Duodenal mucosa (tissue), 2 donors: ENCODE data around the gene RIPOR2.

Experiments used
- H3K27ac ChIP-seq: one replicate; pipeline ENCODE4 v1.7.0; 2013; ENCODE audit warnings: low read depth, low read length
- H3K27me3 ChIP-seq, 2 donors: one replicate each; pipeline ENCODE4 v1.7.0; 2013; ENCODE audit warnings: low read length in 2 of 2, control low read depth in 1 of 2; ENCODE audit not compliant: insufficient read depth in 2 of 2, control insufficient read depth in 1 of 2
- H3K36me3 ChIP-seq, 2 donors: one replicate each; pipeline ENCODE4 v1.7.0; 2013; ENCODE audit warnings: low read length in 2 of 2, control low read depth in 1 of 2; ENCODE audit not compliant: insufficient read depth in 2 of 2, control insufficient read depth in 1 of 2
- H3K4me1 ChIP-seq, 2 donors: one replicate each; pipeline ENCODE4 v1.7.0; 2013; ENCODE audit warnings: low read length in 2 of 2, control low read depth in 1 of 2; ENCODE audit not compliant: insufficient read depth in 2 of 2, control insufficient read depth in 1 of 2
- H3K4me3 ChIP-seq, 2 donors: one replicate each; pipeline ENCODE4 v1.7.0; 2013; ENCODE audit warnings: low read length in 2 of 2, low read depth in 1 of 2
- H3K9ac ChIP-seq, 2 donors: one replicate each; pipeline ENCODE4 v1.7.0; 2013; ENCODE audit warnings: low read length in 2 of 2, low read depth in 1 of 2
- H3K9me3 ChIP-seq, 2 donors: one replicate each; pipeline ENCODE4 v1.7.0; 2013; ENCODE audit warnings: low read length in 2 of 2, control low read depth in 1 of 2; ENCODE audit not compliant: control insufficient read depth in 1 of 2

The RIPOR2 gene

GRCh38 chr6:24906314-24906713 is 29.4 kb downstream of the RIPOR2 start:
- Histone ChIP-seq H3K4me3 (no peak overlapping the region), H3K27me3 (peaks cover 18 to 23% of the 10 kb centered on the region in 2 donors), H3K9me3 (no peaks in the 10 kb centered on the region), H3K27ac (no peak overlapping the region), H3K4me1 (peaks cover 15 to 19% of the 10 kb centered on the region in 2 donors), H3K36me3 (no peaks in the 10 kb centered on the region), H3K9ac (no peak overlapping the region)

- Histone ChIP-seq H3K27me3 (peaks cover 12 to 17% of the 10 kb centered on the region in 2 donors), H3K9ac (no peak overlapping the region), H3K4me1 (peaks cover 12 to 16% of the 10 kb centered on the region in 2 donors), H3K9me3 (no peaks in the 10 kb centered on the region), H3K36me3 (no peaks in the 10 kb centered on the region), H3K4me3 (no peak overlapping the region), H3K27ac (no peak overlapping the region)
Measured at GRCh38 chr6:24905483-24905882, 30.3 kb downstream of the RIPOR2 start.

GRCh38 chr6:24903681-24904080 is 32.1 kb downstream of the RIPOR2 start:
- no peak overlapping the region for H3K27ac ChIP-seq
- H3K9ac ChIP-seq: no peak overlapping the region

GRCh38 chr6:24902782-24903181 is 33.0 kb downstream of the RIPOR2 start:
- no peak overlapping the region for H3K9ac ChIP-seq
- no peaks in the 10 kb centered on the region for H3K36me3 ChIP-seq
- no peak overlapping the region for H3K4me3 ChIP-seq
- no peaks in the 10 kb centered on the region for H3K9me3 ChIP-seq
- peaks cover 0 to 3% of the 10 kb centered on the region in 2 donors for H3K27me3 ChIP-seq
- no peak overlapping the region for H3K27ac ChIP-seq
- no peaks in the 10 kb centered on the region for H3K4me1 ChIP-seq

More at GRCh38 chr6:24903681-24904080, 32.1 kb downstream of the RIPOR2 start:
- no peaks in the 10 kb centered on the region for H3K4me1 ChIP-seq
- no peaks in the 10 kb centered on the region for H3K36me3 ChIP-seq
- no peaks in the 10 kb centered on the region for H3K9me3 ChIP-seq
- peaks cover 0 to 3% of the 10 kb centered on the region in 2 donors for H3K27me3 ChIP-seq
- no peak overlapping the region for H3K4me3 ChIP-seq

- no peak overlapping the region for H3K27ac ChIP-seq
- no peak overlapping the region for H3K4me3 ChIP-seq
- no peaks in the 10 kb centered on the region for H3K9me3 ChIP-seq
- H3K9ac ChIP-seq: no peak overlapping the region
- no peaks in the 10 kb centered on the region for H3K4me1 ChIP-seq
- no peaks in the 10 kb centered on the region for H3K36me3 ChIP-seq
- H3K27me3 ChIP-seq: no peaks in the 10 kb centered on the region
Measured at GRCh38 chr6:24901698-24902328, 33.9 kb downstream of the RIPOR2 start.

GRCh38 chr6:24900917-24901697 is 34.7 kb downstream of the RIPOR2 start:
- H3K4me1 ChIP-seq: no peaks in the 10 kb centered on the region
- H3K36me3 ChIP-seq: no peaks in the 10 kb centered on the region
- no peaks in the 10 kb centered on the region for H3K27me3 ChIP-seq
- no peak overlapping the region for H3K27ac ChIP-seq
- H3K9ac ChIP-seq: no peak overlapping the region
- H3K4me3 ChIP-seq: no peak overlapping the region
- no peaks in the 10 kb centered on the region for H3K9me3 ChIP-seq

GRCh38 chr6:24899997-24900325 is 35.8 kb downstream of the RIPOR2 start:
- H3K4me1 ChIP-seq: no peaks in the 10 kb centered on the region
- no peaks in the 10 kb centered on the region for H3K9me3 ChIP-seq
- H3K27ac ChIP-seq: no peak overlapping the region
- no peak overlapping the region for H3K9ac ChIP-seq
- H3K36me3 ChIP-seq: no peaks in the 10 kb centered on the region
- no peaks in the 10 kb centered on the region for H3K27me3 ChIP-seq
- H3K4me3 ChIP-seq: no peak overlapping the region

- Histone ChIP-seq H3K27ac (no peak overlapping the region), H3K9ac (no peak overlapping the region), H3K9me3 (no peaks in the 10 kb centered on the region), H3K36me3 (no peaks in the 10 kb centered on the region), H3K4me3 (no peak overlapping the region), H3K4me1 (no peaks in the 10 kb centered on the region), H3K27me3 (no peaks in the 10 kb centered on the region)
Measured at GRCh38 chr6:24899136-24899996, 36.4 kb downstream of the RIPOR2 start.

- H3K4me3 ChIP-seq: no peak overlapping the region
- no peak overlapping the region for H3K27ac ChIP-seq
- H3K4me1 ChIP-seq: no peaks in the 10 kb centered on the region
- no peaks in the 10 kb centered on the region for H3K27me3 ChIP-seq
- no peaks in the 10 kb centered on the region for H3K9me3 ChIP-seq
- H3K36me3 ChIP-seq: no peaks in the 10 kb centered on the region
- H3K9ac ChIP-seq: no peak overlapping the region
Measured at GRCh38 chr6:24898676-24899075, 37.1 kb downstream of the RIPOR2 start.

- Histone ChIP-seq H3K27ac (no peak overlapping the region), H3K4me1 (no peaks in the 10 kb centered on the region), H3K27me3 (no peaks in the 10 kb centered on the region), H3K36me3 (no peaks in the 10 kb centered on the region), H3K4me3 (no peak overlapping the region), H3K9me3 (no peaks in the 10 kb centered on the region), H3K9ac (no peak overlapping the region)
Measured at GRCh38 chr6:24897186-24897585, 38.6 kb downstream of the RIPOR2 start.
